Activated CD8-positive, alpha-beta T cell treated with anti-CD3 and anti-CD28 coated beads for 36 hours (primary cell): ENCODE data around the gene TSR2. TPM values are rescaled to one million over a fixed set of nuclear protein-coding genes. Genes with fewer than 3 reads are reported as not detected.

ENCODE experiments used
- ATAC-seq: fragments of 200-7000 bp; cut with Tn5 transposase; one replicate; pipeline ENCODE4 v1.10.0; 2021; ENCODE audit warnings: mild to moderate bottlenecking, moderate library complexity
- CTCF ChIA-PET: fragments of 350-600 bp; sonication (Branson Sonifier 250); formaldehyde crosslinking; loops from one replicate; lab custom pipeline; 2021; ENCODE audit warnings: antibody characterized with exemption; lab: Charles Lee
- POLR2A ChIA-PET: fragments of 350-600 bp; sonication (Branson Sonifier 250); formaldehyde crosslinking; loops from one replicate; lab custom pipeline; 2021; ENCODE audit warnings: antibody characterized with exemption; lab: Charles Lee
- DNase-seq: peaks from one replicate; pipeline ENCODE4 v3.0.0-alpha.2; 2020
- H3K27ac Mint-ChIP-seq: one replicate; pipeline ENCODE4 v1.8.0; 2021; ENCODE audit warnings: mild to moderate bottlenecking, mixed read lengths
- H3K27me3 Mint-ChIP-seq: one replicate; pipeline ENCODE4 v1.8.0; 2021; ENCODE audit warnings: mixed read lengths
- H3K36me3 Mint-ChIP-seq: one replicate; pipeline ENCODE4 v1.8.0; 2021; ENCODE audit warnings: low read depth, mixed read lengths
- H3K4me1 Mint-ChIP-seq: one replicate; pipeline ENCODE4 v1.8.0; 2021; ENCODE audit warnings: low read depth, mixed read lengths
- H3K4me3 Mint-ChIP-seq: one replicate; pipeline ENCODE4 v1.8.0; 2021; ENCODE audit warnings: mild to moderate bottlenecking, moderate library complexity, mixed read lengths
- H3K9me3 Mint-ChIP-seq: one replicate; pipeline ENCODE4 v1.8.0; 2021; ENCODE audit warnings: mixed read lengths
- intact Hi-C: fragments of 100-400 bp; cut with micrococcal nuclease; formaldehyde crosslinking; loops from one replicate; pipeline ENCODE4 v1.10.0; 2022
- total RNA-seq, 2 experiments: library from RNA; stranded (reverse); gene quantifications; one replicate each; pipeline ENCODE4 v1.2.3, GENCODE V29; 2021
- TF ChIP-seq, protein P1 (sequence below): fragments of 200-600 bp; IDR thresholded peaks from one replicate; pipeline ENCODE4 v1.8.0; 2022; ENCODE audit warnings: antibody characterized with exemption, mild to moderate bottlenecking

TSR2 gene
- total RNA-seq, 2 experiments from 2014 or later = 31.2 to 32.5 TPM

- intact Hi-C loops = no loop called here
- Mint-ChIP-seq H3K27ac (no peak overlapping the region), H3K4me1 (no peaks in the 10 kb centered on the region), H3K9me3 (no peaks in the 10 kb centered on the region), H3K36me3 (no peaks in the 10 kb centered on the region), H3K4me3 (no peak overlapping the region), H3K27me3 (peaks cover 7% of the 10 kb centered on the region)
- DNase-seq (peak; percentile 9), ATAC-seq (peak; percentile 62)
- TF ChIP-seq, protein P1, sequence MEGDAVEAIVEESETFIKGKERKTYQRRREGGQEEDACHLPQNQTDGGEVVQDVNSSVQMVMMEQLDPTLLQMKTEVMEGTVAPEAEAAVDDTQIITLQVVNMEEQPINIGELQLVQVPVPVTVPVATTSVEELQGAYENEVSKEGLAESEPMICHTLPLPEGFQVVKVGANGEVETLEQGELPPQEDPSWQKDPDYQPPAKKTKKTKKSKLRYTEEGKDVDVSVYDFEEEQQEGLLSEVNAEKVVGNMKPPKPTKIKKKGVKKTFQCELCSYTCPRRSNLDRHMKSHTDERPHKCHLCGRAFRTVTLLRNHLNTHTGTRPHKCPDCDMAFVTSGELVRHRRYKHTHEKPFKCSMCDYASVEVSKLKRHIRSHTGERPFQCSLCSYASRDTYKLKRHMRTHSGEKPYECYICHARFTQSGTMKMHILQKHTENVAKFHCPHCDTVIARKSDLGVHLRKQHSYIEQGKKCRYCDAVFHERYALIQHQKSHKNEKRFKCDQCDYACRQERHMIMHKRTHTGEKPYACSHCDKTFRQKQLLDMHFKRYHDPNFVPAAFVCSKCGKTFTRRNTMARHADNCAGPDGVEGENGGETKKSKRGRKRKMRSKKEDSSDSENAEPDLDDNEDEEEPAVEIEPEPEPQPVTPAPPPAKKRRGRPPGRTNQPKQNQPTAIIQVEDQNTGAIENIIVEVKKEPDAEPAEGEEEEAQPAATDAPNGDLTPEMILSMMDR = peak; percentile 23
- ChIA-PET CTCF (no interaction called here), POLR2A (no interaction called here)
Observed at GRCh38 chrX:54423161-54423888, 16.9 kb upstream of the TSR2 start.

GRCh38 chrX:54427837-54428424, 12.3 kb upstream of the TSR2 start:
- TF ChIP-seq, protein P1 = no peak
- ChIA-PET POLR2A (interaction anchor here (1.1 kb wide), 1 partner anchor 12 kb away, joined by 4 read pairs; no protein-coding TSS in a partner anchor), CTCF (no interaction called here)
- no peak for ATAC-seq
- H3K4me1 Mint-ChIP-seq = no peaks in the 10 kb centered on the region
- H3K9me3 Mint-ChIP-seq = no peaks in the 10 kb centered on the region
- peaks cover 2% of the 10 kb centered on the region for H3K27me3 Mint-ChIP-seq
- intact Hi-C loops = no loop called here
- no peaks in the 10 kb centered on the region for H3K36me3 Mint-ChIP-seq
- H3K27ac Mint-ChIP-seq = no peak overlapping the region
- no peak overlapping the region for H3K4me3 Mint-ChIP-seq
- no peak for DNase-seq

GRCh38 chrX:54430519-54430918, 9.7 kb upstream of the TSR2 start:
- Mint-ChIP-seq H3K4me3 (no peak overlapping the region), H3K27me3 (peaks cover 2% of the 10 kb centered on the region), H3K9me3 (no peaks in the 10 kb centered on the region), H3K27ac (no peak overlapping the region), H3K4me1 (no peaks in the 10 kb centered on the region), H3K36me3 (no peaks in the 10 kb centered on the region)
- ChIA-PET POLR2A (no interaction called here), CTCF (no interaction called here)
- TF ChIP-seq, protein P1 = no peak
- ATAC-seq (no peak), DNase-seq (no peak)
- intact Hi-C loops = no loop called here

GRCh38 chrX:54435121-54435520, 5.1 kb upstream of the TSR2 start:
- H3K27ac Mint-ChIP-seq = no peak overlapping the region
- no peaks in the 10 kb centered on the region for H3K36me3 Mint-ChIP-seq
- TF ChIP-seq, protein P1 = no peak
- H3K27me3 Mint-ChIP-seq = no peaks in the 10 kb centered on the region
- H3K4me3 Mint-ChIP-seq = no peak overlapping the region
- DNase-seq (no peak), ATAC-seq (no peak)
- ChIA-PET POLR2A (no interaction called here), CTCF (no interaction called here)
- intact Hi-C loops = no loop called here
- no peaks in the 10 kb centered on the region for H3K9me3 Mint-ChIP-seq
- no peaks in the 10 kb centered on the region for H3K4me1 Mint-ChIP-seq

- DNase-seq (no peak), ATAC-seq (no peak)
- H3K4me1 Mint-ChIP-seq = peaks cover 24% of the 10 kb centered on the region
- no peak overlapping the region for H3K4me3 Mint-ChIP-seq
- TF ChIP-seq, protein P1 = no peak
- no peaks in the 10 kb centered on the region for H3K27me3 Mint-ChIP-seq
- H3K27ac Mint-ChIP-seq = no peak overlapping the region
- ChIA-PET CTCF (no interaction called here), POLR2A (no interaction called here)
- H3K9me3 Mint-ChIP-seq = no peaks in the 10 kb centered on the region
- intact Hi-C loops = no loop called here
- H3K36me3 Mint-ChIP-seq = peaks cover 22% of the 10 kb centered on the region
Observed at GRCh38 chrX:54442790-54443189, 2.6 kb downstream of the TSR2 start.
